Measurements from ENCODE around the gene INVS.
"Not testable (repeated sequence)": the region's sequence is repeated elsewhere in the genome, so short reads cannot be mapped to it uniquely, and the experiment has no call there.

Gene INVS

DNA sequence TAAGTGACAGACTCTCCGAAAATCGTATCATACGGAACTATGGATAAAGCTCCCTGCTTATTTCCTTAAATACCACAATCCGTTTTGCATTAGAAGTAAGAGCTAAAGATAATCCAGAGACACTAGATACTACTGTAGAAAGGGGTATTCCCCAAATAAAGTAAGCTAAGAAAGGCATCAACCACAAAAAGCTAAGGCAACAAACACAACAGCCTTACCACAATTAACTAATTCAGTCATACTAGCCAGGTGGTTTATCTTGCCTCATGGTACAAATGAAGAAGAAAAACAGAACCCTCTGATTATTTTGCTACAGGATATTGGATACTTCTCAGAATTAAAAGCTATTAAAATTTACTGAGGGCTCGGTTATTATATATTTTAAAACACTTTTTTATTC is 14.3 kb upstream of the INVS start:
- H3K4me3 ChIP-seq (replicated peaks in 1 of 2; ENCODE audit: low read depth in 2 of 2, low read length in 2 of 2): no peak overlapping the region
- no peak for DNase-seq (ENCODE audit: low read depth in 2 of 2)
- TF ChIP-seq, protein P1, sequence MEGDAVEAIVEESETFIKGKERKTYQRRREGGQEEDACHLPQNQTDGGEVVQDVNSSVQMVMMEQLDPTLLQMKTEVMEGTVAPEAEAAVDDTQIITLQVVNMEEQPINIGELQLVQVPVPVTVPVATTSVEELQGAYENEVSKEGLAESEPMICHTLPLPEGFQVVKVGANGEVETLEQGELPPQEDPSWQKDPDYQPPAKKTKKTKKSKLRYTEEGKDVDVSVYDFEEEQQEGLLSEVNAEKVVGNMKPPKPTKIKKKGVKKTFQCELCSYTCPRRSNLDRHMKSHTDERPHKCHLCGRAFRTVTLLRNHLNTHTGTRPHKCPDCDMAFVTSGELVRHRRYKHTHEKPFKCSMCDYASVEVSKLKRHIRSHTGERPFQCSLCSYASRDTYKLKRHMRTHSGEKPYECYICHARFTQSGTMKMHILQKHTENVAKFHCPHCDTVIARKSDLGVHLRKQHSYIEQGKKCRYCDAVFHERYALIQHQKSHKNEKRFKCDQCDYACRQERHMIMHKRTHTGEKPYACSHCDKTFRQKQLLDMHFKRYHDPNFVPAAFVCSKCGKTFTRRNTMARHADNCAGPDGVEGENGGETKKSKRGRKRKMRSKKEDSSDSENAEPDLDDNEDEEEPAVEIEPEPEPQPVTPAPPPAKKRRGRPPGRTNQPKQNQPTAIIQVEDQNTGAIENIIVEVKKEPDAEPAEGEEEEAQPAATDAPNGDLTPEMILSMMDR (IDR thresholded peaks at IDR 0.05; ENCODE audit: low read depth, low read length): no peak

DNA sequence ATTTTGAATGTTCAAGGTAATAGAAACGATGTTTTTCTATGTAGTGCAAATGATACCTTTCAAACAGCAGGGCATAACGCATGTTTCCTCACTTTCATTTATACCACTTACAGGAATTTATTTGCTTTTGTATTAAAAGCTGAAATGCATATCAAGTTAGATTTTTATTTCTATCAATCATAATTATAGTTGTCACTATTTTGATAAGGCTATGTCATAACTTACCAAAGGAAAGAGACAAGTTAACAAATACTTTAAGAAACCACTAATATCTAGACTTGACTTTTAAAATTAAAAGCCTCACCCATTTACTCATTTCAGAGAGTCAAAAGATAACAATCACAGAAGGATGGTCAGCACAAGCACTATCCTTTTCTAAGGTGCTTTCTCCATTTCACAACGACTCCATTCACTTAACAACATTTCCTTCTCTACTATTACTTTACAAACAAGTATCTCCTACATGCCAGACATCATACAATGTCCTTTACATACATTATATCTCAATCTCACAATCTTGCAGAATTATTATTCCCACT is 12.9 kb upstream of the INVS start:
- DNase-seq (ENCODE audit: low read depth in 2 of 2): no peak
- TF ChIP-seq, protein P1 (IDR thresholded peaks at IDR 0.05; ENCODE audit: low read depth, low read length): no peak
- H3K4me3 ChIP-seq (replicated peaks in 1 of 2; ENCODE audit: low read depth in 2 of 2, low read length in 2 of 2): no peak overlapping the region

GRCh38 chr9:100087218-100087617 is 11.8 kb upstream of the INVS start:
- H3K4me3 ChIP-seq (replicated peaks in 1 of 2; ENCODE audit: low read depth in 2 of 2, low read length in 2 of 2): no peak overlapping the region
- TF ChIP-seq, protein P1 (IDR thresholded peaks at IDR 0.05; ENCODE audit: low read depth, low read length): no peak
- peak; percentile 69 to 73 for DNase-seq (ENCODE audit: low read depth in 2 of 2)

- H3K4me3 ChIP-seq (replicated peaks in 1 of 2; ENCODE audit: low read depth in 2 of 2, low read length in 2 of 2): no peak overlapping the region
Observed at GRCh38 chr9:100088202-100088601, 10.8 kb upstream of the INVS start.

GRCh38 chr9:100090880-100091279 is 8.2 kb upstream of the INVS start:
- no peak overlapping the region for H3K4me3 ChIP-seq (replicated peaks in 1 of 2; ENCODE audit: low read depth in 2 of 2, low read length in 2 of 2)
- TF ChIP-seq, protein P1 (IDR thresholded peaks at IDR 0.05; ENCODE audit: low read depth, low read length): no peak
- no peak for DNase-seq (ENCODE audit: low read depth in 2 of 2)

More at GRCh38 chr9:100088202-100088601, 10.8 kb upstream of the INVS start:
- TF ChIP-seq, protein P1 (IDR thresholded peaks at IDR 0.05; ENCODE audit: low read depth, low read length): no peak
- peak in 1 of 2 donors; percentile 38 for DNase-seq (ENCODE audit: low read depth in 2 of 2)

- H3K4me3 ChIP-seq (replicated peaks in 1 of 2; ENCODE audit: low read depth in 2 of 2, low read length in 2 of 2): no peak overlapping the region
- no peak for DNase-seq (ENCODE audit: low read depth in 2 of 2)
- TF ChIP-seq, protein P1 (IDR thresholded peaks at IDR 0.05; ENCODE audit: low read depth, low read length): no peak
Observed at GRCh38 chr9:100091650-100092049, 7.4 kb upstream of the INVS start.

DNA sequence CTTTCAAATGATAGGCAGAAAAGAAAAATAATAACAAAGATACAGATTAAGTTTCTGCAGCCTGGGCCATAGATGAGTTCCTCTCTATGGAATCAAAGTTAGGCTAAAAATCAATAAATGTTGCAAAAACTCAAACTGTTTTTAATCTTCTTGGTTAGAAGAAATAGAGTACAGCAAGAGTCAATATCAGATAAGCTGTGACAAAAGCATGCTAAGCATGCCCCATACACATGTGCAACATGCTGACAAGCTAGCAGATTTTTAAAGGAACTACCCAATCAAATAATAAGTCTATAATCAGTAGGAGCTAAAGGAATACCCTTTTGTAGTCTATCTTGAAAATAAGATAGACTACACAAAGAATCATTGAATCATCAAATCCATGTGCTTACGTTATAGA is 7.0 kb upstream of the INVS start:
- DNase-seq (ENCODE audit: low read depth in 2 of 2): no peak
- TF ChIP-seq, protein P1 (IDR thresholded peaks at IDR 0.05; ENCODE audit: low read depth, low read length): no peak
- H3K4me3 ChIP-seq (replicated peaks in 1 of 2; ENCODE audit: low read depth in 2 of 2, low read length in 2 of 2): no peak overlapping the region

DNA sequence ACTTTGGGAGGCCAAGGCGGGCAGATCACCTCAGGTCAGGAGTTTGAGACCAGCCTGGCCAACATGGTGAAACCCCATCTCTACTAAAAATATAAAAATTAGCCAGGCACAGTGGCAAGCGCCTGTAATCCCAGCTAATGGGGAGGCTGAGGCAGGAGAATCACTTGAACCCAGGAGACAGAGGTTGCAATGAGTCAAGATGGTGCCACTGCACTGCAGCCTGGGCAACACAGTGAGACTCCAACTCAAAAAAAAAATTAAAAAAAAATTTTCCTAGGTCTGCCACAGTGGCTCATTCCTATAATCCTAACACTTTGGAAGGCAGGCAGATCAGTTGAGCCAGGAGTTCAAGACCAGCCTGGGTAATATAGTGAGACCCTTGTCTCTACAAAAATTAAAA is 4.6 kb upstream of the INVS start:
- DNase-seq (ENCODE audit: low read depth in 2 of 2); H3K4me3 ChIP-seq (replicated peaks in 1 of 2; ENCODE audit: low read depth in 2 of 2, low read length in 2 of 2): not testable (repeated sequence)
